GF-D8 (cell line): ENCODE results near the gene FTO.
"Not testable (repeated sequence)": the region's sequence is repeated elsewhere in the genome, so short reads cannot be mapped to it uniquely, and the experiment has no call there.

Source experiments
- DNase-seq: peaks from one replicate; lab custom pipeline; 2025; lab: John Stamatoyannopoulos, UW

The FTO gene

GRCh38 chr16:53865494-53865863 is 161.5 kb downstream of the FTO start:
- peak; percentile 88 for DNase-seq

- no peak for DNase-seq
Measured at GRCh38 chr16:53866520-53866919, 162.6 kb downstream of the FTO start.

- no peak for DNase-seq
Measured at GRCh38 chr16:53870831-53871230, 166.9 kb downstream of the FTO start.

GRCh38 chr16:53872248-53873221 is 168.6 kb downstream of the FTO start:
- DNase-seq = peak; percentile 12

- no peak for DNase-seq
Measured at GRCh38 chr16:53876811-53877210, 172.9 kb downstream of the FTO start.

- DNase-seq = no peak
Measured at GRCh38 chr16:53878216-53878615, 174.3 kb downstream of the FTO start.

GRCh38 chr16:53881371-53881770 is 177.4 kb downstream of the FTO start:
- DNase-seq = no peak

GRCh38 chr16:53882310-53882709 is 178.4 kb downstream of the FTO start:
- DNase-seq = no peak

GRCh38 chr16:53884748-53885147 is 180.8 kb downstream of the FTO start:
- no peak for DNase-seq

- no peak for DNase-seq
Measured at GRCh38 chr16:53886482-53887378, 182.8 kb downstream of the FTO start.

GRCh38 chr16:53888222-53888621 is 184.3 kb downstream of the FTO start:
- DNase-seq = no peak

- DNase-seq = not testable (repeated sequence)
Measured at GRCh38 chr16:53890877-53891276, 186.9 kb downstream of the FTO start.

- DNase-seq = no peak
Measured at GRCh38 chr16:53891409-53892139, 187.6 kb downstream of the FTO start.

GRCh38 chr16:53892155-53892554 is 188.2 kb downstream of the FTO start:
- DNase-seq = peak; percentile 12

GRCh38 chr16:53893731-53894435 is 189.9 kb downstream of the FTO start:
- DNase-seq = no peak

GRCh38 chr16:53894686-53895085 is 190.7 kb downstream of the FTO start:
- DNase-seq = no peak

GRCh38 chr16:53895433-53895832 is 191.5 kb downstream of the FTO start:
- DNase-seq = no peak

GRCh38 chr16:53895851-53896250 is 191.9 kb downstream of the FTO start:
- DNase-seq = no peak

GRCh38 chr16:53896722-53897121 is 192.8 kb downstream of the FTO start:
- no peak for DNase-seq

- no peak for DNase-seq
Measured at GRCh38 chr16:53898993-53899392, 195.0 kb downstream of the FTO start.

- DNase-seq = no peak
Measured at GRCh38 chr16:53899431-53899830, 195.5 kb downstream of the FTO start.
